NCI-H510A treated with DMSO at 0.1 percent for 48 hours (cell line): Measurements from ENCODE around the gene ARHGAP4.

ENCODE experiments used
- DNase-seq: peaks from one replicate; lab custom pipeline; 2025; lab: John Stamatoyannopoulos, UW

The ARHGAP4 gene

DNA sequence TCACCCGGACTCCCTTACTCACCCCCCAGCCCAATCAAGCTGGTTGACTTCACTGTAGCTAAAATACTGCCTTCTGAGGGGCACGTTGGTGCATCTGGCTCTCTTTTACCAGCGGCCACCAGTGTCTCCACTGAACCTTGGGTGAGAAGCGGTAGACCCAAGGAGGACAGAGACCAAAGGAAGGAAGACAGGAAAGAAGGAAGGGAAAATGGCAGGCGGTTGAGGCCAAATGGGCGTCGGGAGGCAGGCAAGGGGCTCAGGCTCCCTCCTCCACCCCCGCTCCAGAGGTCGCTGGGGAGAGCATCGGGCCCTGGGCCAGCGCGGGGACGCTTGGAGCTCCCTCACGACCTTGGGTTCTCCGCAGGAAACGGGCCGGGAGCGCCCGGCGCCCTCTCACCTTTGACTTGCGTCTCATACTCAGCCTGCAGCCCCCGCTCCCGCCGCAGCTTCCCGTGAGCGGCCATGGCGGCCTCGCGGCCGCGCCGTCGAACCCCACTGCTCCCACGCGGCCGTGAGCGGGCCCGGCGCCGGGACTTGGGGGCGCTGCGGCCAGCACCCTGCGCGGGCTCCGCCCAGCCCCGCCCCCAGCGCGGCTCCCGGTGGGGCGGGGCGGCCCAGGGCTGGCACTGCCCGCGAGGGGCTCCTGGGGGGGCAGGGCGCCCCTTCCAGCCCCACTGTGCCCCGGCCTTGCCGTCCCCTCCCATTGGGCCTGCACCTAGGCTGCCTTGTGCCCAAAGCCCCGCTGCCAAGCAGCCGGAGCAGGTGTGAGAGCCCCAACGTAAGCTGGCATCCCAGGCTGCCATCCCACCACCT lies at the start of gene ARHGAP4:
TSS of gene ARHGAP4 (minus strand) at position 526 of the 813 bp plus-strand sequence. CDS start at position 464, 62 bp downstream.
- peak; percentile 19 for DNase-seq

- no peak for DNase-seq
Measured at GRCh38 chrX:153974726-153975286, 48.7 kb upstream of the ARHGAP4 start.

- DNase-seq: no peak
Measured at GRCh38 chrX:153974003-153974725, 48.1 kb upstream of the ARHGAP4 start.

GRCh38 chrX:153973127-153974002 lies 47.3 kb upstream of the ARHGAP4 start:
- DNase-seq: peak; percentile 6

DNA sequence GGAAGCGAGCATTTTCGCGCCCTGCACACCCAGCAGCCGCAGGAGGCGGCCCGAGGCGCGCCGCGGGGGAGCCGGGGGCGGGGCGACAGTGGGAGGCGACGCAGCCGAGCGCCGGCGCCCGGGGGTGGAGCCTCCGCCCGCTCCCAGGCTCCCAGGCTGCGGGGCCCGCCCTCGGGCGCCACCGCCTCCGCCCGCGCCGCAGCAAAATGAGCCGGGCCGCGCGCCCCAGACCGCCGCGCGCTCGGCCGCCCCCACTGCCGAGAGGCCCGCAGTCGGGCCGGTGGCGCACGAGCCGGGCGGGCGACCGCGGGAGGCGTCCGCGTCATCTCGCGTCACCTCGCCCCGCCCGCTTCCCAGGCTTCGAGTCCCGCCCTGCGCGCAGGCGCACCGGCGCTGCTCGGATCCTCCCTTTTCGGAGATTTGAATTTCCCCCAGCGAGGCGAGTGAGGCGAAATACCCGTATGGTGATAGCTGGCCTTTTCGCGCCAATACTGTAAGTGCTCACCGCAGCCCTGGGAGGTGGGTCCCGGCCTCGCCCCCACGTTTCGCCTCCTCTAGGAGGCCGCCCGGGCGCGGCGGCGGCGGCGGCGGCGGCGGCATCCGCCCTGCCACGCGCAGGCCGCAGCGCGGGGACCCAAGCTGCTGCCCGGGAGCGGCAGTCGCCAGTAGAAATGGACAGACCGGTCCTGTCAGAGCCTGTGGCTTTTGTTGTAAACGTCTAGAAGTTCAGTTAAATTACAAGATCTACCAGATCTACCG lies 46.5 kb upstream of the ARHGAP4 start, which contains the start of gene TMEM187:
TSS of gene TMEM187 (plus strand) at position 387 of the 759 bp plus-strand sequence. CDS start 9,309 bp downstream, outside the sequence.
- peak; percentile 84 for DNase-seq

DNA sequence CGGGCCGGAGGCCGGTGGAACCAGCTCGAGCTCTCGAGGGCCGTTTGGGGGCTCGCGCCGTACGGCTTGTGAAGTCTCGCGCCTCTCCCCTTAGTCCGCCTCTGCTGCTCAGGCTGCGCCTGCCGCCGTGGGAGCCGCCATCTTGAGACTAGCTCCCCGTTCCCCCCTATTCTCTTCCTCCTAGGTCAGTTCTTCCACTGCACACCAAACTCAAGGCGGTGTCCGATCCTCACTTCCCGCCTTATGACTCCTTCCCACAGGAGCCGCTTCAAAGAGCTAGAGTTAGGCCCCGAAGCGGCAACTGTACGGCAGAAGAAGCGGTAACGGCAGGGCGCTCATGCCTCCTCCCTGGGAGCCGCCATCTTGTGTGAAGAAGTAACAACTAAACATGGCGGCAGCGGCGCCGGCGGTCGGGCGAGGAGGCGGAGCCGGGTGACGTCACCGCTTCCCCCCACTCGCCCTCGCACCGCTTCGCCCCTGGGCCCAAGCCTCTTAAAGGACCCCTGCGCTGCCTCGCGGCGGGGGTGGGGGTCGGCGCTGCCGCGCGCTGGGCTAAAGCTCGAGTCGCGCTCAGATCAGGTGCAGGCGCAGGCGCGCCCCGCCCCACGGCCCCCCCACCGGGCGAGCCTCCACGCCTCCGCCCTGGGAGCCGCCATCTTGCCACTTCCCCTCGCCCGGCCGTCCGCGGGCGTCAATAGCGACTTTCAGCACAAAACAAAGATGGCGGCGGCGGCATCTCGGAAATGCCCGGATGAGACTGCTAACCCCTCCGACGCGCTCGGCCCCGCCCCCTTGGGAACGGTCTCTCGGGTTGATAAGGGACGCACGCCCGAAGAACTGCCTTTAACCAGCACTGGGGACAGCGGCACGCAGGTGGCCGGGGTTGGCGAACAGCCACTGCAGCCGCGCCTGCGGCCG lies 45.6 kb upstream of the ARHGAP4 start, which contains the start of gene HCFC1:
TSS of gene HCFC1 (minus strand) at position 369 of the 918 bp plus-strand sequence. CDS start 978 bp downstream, outside the sequence.
- peak; percentile 77 for DNase-seq

GRCh38 chrX:153971124-153971449 lies 45.0 kb upstream of the ARHGAP4 start:
- peak; percentile 53 for DNase-seq

- DNase-seq: peak; percentile 41
Measured at GRCh38 chrX:153970357-153971123, 44.5 kb upstream of the ARHGAP4 start.

DNA sequence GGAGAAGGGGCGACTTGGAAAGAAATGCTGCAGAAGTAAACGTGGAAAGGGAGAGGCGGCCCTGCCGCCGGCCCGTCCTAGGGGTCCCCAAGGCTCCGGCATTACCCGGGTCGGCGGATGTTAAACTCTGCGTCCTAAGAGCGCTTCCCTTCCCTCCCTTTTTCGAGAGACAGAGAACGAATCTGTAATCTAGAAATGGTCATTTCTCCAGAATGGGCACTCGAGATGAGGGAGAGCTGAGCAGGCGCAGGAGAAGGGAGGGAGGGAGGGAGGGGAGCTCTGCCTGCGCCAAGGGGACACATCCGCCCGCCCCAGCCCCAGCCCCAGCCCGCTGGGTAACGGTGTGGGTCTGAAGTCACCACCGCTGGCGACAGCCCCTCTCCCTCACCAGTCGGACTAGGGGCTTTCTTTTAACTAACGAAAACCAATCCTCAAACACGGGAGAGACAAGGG lies 43.9 kb upstream of the ARHGAP4 start:
- no peak for DNase-seq

DNA sequence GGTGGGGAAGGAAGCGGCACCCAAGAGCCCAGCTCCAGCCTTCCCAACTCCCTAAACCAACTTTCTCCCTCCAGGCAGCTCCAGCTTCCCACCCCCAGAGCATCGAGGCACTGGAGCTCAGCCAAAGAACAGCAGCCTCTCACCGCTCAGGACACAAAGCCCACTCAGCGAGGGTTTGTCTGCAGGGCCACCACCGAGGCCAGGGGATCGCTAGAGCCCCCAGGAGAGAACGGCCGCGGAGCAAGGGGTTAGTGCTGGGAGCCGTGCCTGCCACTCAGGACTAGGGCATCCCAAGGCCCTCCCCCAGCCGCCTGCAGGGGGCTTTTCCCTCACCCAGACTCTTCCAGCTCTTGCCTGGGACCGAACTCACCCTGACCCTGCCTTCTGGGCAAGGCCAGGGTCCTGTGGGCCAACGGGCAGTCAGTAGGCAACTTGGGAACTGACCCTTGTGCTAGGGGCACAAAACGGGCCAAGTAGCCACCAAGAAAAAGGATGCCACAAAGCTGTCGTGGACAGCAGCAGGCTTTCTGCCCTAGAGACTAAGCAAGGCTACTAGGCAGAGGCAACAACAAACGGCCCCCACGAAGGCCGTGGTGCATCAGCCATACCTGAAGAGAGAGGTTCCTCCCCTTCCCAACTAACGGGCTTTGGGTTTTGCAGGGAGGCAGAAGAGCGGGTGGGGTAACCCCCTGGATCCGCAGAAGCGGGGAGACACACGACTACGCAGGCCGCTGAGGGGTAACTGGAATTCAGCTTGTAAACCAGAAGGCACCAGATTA lies 43.2 kb upstream of the ARHGAP4 start:
- DNase-seq: no peak

DNA sequence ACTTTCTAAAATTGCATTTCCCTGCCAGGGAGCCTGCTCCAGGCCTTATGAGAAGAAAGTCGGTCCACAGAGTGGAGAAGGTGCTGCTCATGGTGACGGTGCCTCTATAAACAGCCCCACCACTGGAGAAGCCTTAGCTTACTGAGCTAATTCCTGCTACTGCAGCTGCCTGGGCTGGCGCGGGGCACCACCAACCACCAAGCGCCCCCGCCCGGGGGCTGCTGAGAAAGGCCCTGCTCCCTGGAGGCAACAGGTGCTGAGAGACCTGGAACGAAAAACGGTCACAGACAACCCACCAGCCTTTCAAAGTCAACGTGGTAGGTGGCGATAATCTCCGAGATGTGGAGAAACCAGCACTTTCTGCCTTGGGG lies 42.7 kb upstream of the ARHGAP4 start:
- DNase-seq: no peak

- DNase-seq: no peak
Measured at GRCh38 chrX:153968255-153968654, 42.2 kb upstream of the ARHGAP4 start.

- DNase-seq: no peak
Measured at GRCh38 chrX:153967536-153968224, 41.6 kb upstream of the ARHGAP4 start.

- DNase-seq: no peak
Measured at GRCh38 chrX:153966841-153967535, 40.9 kb upstream of the ARHGAP4 start.

GRCh38 chrX:153966283-153966688 lies 40.2 kb upstream of the ARHGAP4 start:
- DNase-seq: no peak

GRCh38 chrX:153965406-153965805 lies 39.3 kb upstream of the ARHGAP4 start:
- no peak for DNase-seq

DNA sequence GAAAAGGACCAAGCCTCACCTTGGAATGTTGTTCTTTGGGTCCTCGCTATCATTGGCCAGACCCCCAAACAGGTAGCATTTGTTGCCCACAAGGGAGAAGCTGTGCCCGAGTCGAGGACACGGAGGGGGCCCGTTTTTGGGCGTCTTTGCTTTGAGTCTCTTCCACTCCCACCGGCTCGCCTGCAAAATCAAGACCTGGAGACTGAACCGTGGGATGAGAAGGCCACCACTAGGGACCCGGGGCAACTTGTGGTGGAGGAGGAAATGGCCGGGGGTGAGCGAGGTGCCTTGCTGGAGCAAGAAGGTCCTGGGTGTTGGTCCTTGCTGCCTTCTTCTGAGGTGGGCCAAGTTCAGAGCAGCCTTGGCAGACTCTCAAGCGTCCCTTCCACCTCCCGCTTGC lies 38.0 kb upstream of the ARHGAP4 start:
- no peak for DNase-seq
